GM12801 (cell line): ENCODE results near the gene CYB5R3.

ENCODE experiments used
- CTCF ChIP-seq: IDR thresholded peaks from one replicate; pipeline ENCODE4 v1.5.1; 2011; ENCODE audit warnings: control low read depth; ENCODE audit not compliant: insufficient read length; ENCODE audit errors: extremely low read depth

The CYB5R3 gene

GRCh38 chr22:42581762-42582716 is 67.2 kb downstream of the CYB5R3 start:
- no peak for TF ChIP-seq CTCF

DNA sequence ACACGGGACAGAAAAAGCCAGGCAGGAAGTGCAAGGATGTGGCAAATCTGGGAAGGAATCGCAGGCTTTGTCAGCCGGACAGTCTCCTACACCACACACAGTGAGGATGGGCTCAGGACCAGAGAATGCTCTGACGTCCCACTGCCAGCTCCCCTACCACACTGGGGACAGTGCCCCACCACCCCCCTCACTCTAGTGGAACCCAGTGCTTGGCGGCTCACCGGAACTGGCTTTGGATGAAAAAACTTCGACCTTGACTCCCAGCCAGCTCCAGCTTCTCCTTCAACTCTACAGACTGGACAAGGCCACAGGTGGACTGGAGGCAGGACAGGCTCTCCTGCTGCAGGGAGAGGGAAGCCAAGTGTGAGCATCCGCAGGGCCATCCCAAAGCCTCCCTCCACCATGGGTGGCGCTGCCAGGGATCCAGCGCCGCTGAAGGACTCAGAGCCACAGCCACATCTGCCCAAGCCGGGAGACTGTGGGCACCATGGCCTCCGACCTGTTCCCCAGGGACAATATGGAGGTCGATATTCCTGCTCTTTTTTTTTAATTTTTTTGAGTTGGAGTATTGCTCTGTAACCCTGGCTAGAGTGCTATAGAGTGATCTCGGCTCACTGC is 71.5 kb downstream of the CYB5R3 start:
- no peak for TF ChIP-seq CTCF
